PC-9 (cell line): Measurements from ENCODE around the gene TMEM51. TPM values are rescaled to one million over a fixed set of nuclear protein-coding genes. Genes with fewer than 3 reads are reported as not detected.

Experiments used
- BruUV-seq: library from RNA; stranded (reverse); fragments of 400-500 nt; replicated peaks from 2 replicates; lab custom pipeline; 2021; lab: Mats Ljungman, UMichigan
- CTCF ChIA-PET: fragments of 300-600 bp; sonication (Branson Sonifier 250); formaldehyde crosslinking; loops from one replicate; lab custom pipeline; 2022; ENCODE audit warnings: antibody characterized with exemption; lab: Charles Lee
- POLR2A ChIA-PET: fragments of 300-600 bp; sonication (Branson Sonifier 250); formaldehyde crosslinking; loops from one replicate; lab custom pipeline; 2022; ENCODE audit warnings: antibody characterized with exemption; ENCODE audit not compliant: unreplicated experiment; lab: Charles Lee
- DNase-seq, 2 experiments: peaks; one replicate each; pipeline versions ENCODE4 v3.0.0 to v3.0.0-alpha.2; 2015 to 2022; ENCODE audit warnings: mixed read lengths in 1 of 2
- H2AFZ ChIP-seq: fragments of 200-600 bp; sonication (generic); 2 replicates; pipeline ENCODE4 v1.8.1; 2017; ENCODE audit warnings: antibody characterized with exemption
- H3F3A ChIP-seq: fragments of 200-600 bp; sonication (generic); 2 replicates; pipeline ENCODE4 v1.8.1; 2017; ENCODE audit warnings: antibody characterized with exemption, mild to moderate bottlenecking, low read depth; ENCODE audit not compliant: insufficient read depth
- H3K27ac ChIP-seq: fragments of 200-600 bp; sonication (generic); 2 replicates; pipeline ENCODE4 v1.6.1; 2016; ENCODE audit warnings: mixed run types
- H3K27me3 ChIP-seq: fragments of 200-600 bp; sonication (generic); 2 replicates; pipeline ENCODE4 v1.6.1; 2016; ENCODE audit warnings: low read depth, mixed run types; ENCODE audit not compliant: insufficient read depth
- H3K36me3 ChIP-seq: fragments of 200-600 bp; sonication (generic); 2 replicates; pipeline ENCODE4 v1.6.1; 2016; ENCODE audit warnings: low read depth, mixed run types
- H3K4me1 ChIP-seq: fragments of 200-600 bp; sonication (generic); replicated peaks from 2 replicates; pipeline ENCODE4 v1.6.1; 2016; ENCODE audit warnings: mixed run types; ENCODE audit not compliant: insufficient read depth
- H3K4me2 ChIP-seq: fragments of 200-600 bp; sonication (generic); 2 replicates; pipeline ENCODE4 v1.6.1; 2017; ENCODE audit warnings: mixed run types
- H3K4me3 ChIP-seq: fragments of 200-600 bp; sonication (generic); 2 replicates; pipeline ENCODE4 v1.6.1; 2016; ENCODE audit warnings: mixed run types
- H3K79me2 ChIP-seq: fragments of 200-600 bp; sonication (generic); 2 replicates; pipeline ENCODE4 v1.6.1; 2017; ENCODE audit warnings: low read depth, mixed run types
- H3K9me2 ChIP-seq: fragments of 200-600 bp; sonication (generic); 2 replicates; pipeline ENCODE4 v1.8.1; 2017; ENCODE audit warnings: mild to moderate bottlenecking; ENCODE audit not compliant: insufficient read depth
- H3K9me3 ChIP-seq: fragments of 200-600 bp; sonication (generic); 2 replicates; pipeline ENCODE4 v1.8.1; 2016; ENCODE audit warnings: low read depth; ENCODE audit not compliant: insufficient read depth
- H4K20me1 ChIP-seq: fragments of 200-600 bp; sonication (generic); 2 replicates; pipeline ENCODE4 v1.8.1; 2017; ENCODE audit not compliant: insufficient read depth
- CTCF ChIP-seq: fragments of 200-600 bp; sonication (generic); conservative IDR thresholded peaks from 2 replicates; pipeline ENCODE4 v1.6.1; 2017; ENCODE audit warnings: mixed run types, antibody characterized with exemption, mild to moderate bottlenecking, moderate library complexity
- EZH2 ChIP-seq: fragments of 200-600 bp; sonication (generic); IDR thresholded peaks from 2 replicates; pipeline ENCODE4 v1.8.0; 2017; ENCODE audit warnings: antibody characterized with exemption, low read depth
- intact Hi-C: fragments of 100-400 bp; cut with micrococcal nuclease; formaldehyde crosslinking; loops from one replicate; pipeline ENCODE4 v1.10.0; 2022; ENCODE audit not compliant: unreplicated experiment
- total RNA-seq: library from RNA; stranded (reverse); gene quantifications from 2 replicates; pipeline ENCODE4 v1.2.3, GENCODE V29; 2021

Gene TMEM51
- total RNA-seq, 1 experiment from 2014 or later, result 11.7 TPM

- BruUV-seq, result no TSS peak
- Histone ChIP-seq H3K27ac (no peak overlapping the region), H3K79me2 (peaks cover 10% of the 10 kb centered on the region; the same call in 1 of the 2 replicates), H3K36me3 (no peaks in the 10 kb centered on the region), H4K20me1 (no peaks in the 10 kb centered on the region), H3F3A (peaks cover 12% of the 10 kb centered on the region; the same call in 1 of the 2 replicates), H3K9me2 (no peaks in the 10 kb centered on the region), H3K27me3 (no peaks in the 10 kb centered on the region), H3K4me2 (no peak overlapping the region), H3K9me3 (no peaks in the 10 kb centered on the region), H3K4me3 (no peak overlapping the region), H2AFZ (no peak overlapping the region), H3K4me1 (peaks cover 24% of the 10 kb centered on the region)
- TF ChIP-seq EZH2, result no peak
- no peak for TF ChIP-seq CTCF
- ChIA-PET POLR2A (no interaction called here), CTCF (interaction anchor here (0.6 kb wide), 1 partner anchor 408 kb away, joined by 9 read pairs; no protein-coding TSS in a partner anchor)
- DNase-seq, result no peak
- intact Hi-C loops, result no loop called here
These were observed 44.3 kb downstream of the TMEM51 start for GRCh38 chr1:15197591-15198447.

GRCh38 chr1:15198684-15199083 is 45.1 kb downstream of the TMEM51 start:
- intact Hi-C loops, result no loop called here
- ChIA-PET CTCF (no interaction called here), POLR2A (no interaction called here)
- no peak overlapping the region for H3K4me2 ChIP-seq
- H3K9me2 ChIP-seq, result no peaks in the 10 kb centered on the region
- H3K36me3 ChIP-seq, result no peaks in the 10 kb centered on the region
- no peak overlapping the region for H2AFZ ChIP-seq
- H3K4me1 ChIP-seq, result peaks cover 24% of the 10 kb centered on the region
- no peaks in the 10 kb centered on the region for H3K9me3 ChIP-seq
- H4K20me1 ChIP-seq, result no peaks in the 10 kb centered on the region
- H3K4me3 ChIP-seq, result no peak overlapping the region
- no peak for TF ChIP-seq EZH2
- H3K79me2 ChIP-seq, result peaks cover 10% of the 10 kb centered on the region; the same call in 1 of the 2 replicates
- H3K27ac ChIP-seq, result no peak overlapping the region
- peak in 1 of 2 experiments; percentile 40 for DNase-seq
- H3K27me3 ChIP-seq, result no peaks in the 10 kb centered on the region
- H3F3A ChIP-seq, result peaks cover 12% of the 10 kb centered on the region; the same call in 1 of the 2 replicates
- no TSS peak for BruUV-seq

GRCh38 chr1:15201221-15201620 is 47.7 kb downstream of the TMEM51 start:
- H3K36me3 ChIP-seq, result no peaks in the 10 kb centered on the region
- no TSS peak for BruUV-seq
- H3K27ac ChIP-seq, result peak overlapping the region; percentile 98
- ChIA-PET POLR2A (interaction anchor here (0.7 kb wide), 1 partner anchor 60 kb away, joined by 4 read pairs; no protein-coding TSS in a partner anchor), CTCF (interaction anchor here (0.8 kb wide), 1 partner anchor 73 kb away, joined by 3 read pairs; no protein-coding TSS in a partner anchor)
- no peaks in the 10 kb centered on the region for H3K27me3 ChIP-seq
- peaks cover 31% of the 10 kb centered on the region for H3K4me1 ChIP-seq
- no peak for DNase-seq
- H3K9me3 ChIP-seq, result no peaks in the 10 kb centered on the region
- TF ChIP-seq CTCF, result no peak
- TF ChIP-seq EZH2, result no peak
- no peak overlapping the region for H2AFZ ChIP-seq
- no peaks in the 10 kb centered on the region for H4K20me1 ChIP-seq
- H3K9me2 ChIP-seq, result no peaks in the 10 kb centered on the region
- intact Hi-C loops, result loop anchor here (2.0 to 5.0 kb wide), 3 partner anchors 22 to 156 kb away; no protein-coding TSS in a partner anchor
- H3F3A ChIP-seq, result peaks cover 15% of the 10 kb centered on the region; the same call in 1 of the 2 replicates
- peaks cover 13% of the 10 kb centered on the region; the same call in 1 of the 2 replicates for H3K79me2 ChIP-seq
- H3K4me2 ChIP-seq, result peak overlapping the region; percentile 76
- H3K4me3 ChIP-seq, result peak overlapping the region; percentile 39; the same call in 1 of the 2 replicates
